Pulmonary artery endothelial cell (primary cell): ENCODE measurements around the gene CDC42BPB. TPM values are rescaled to one million over a fixed set of nuclear protein-coding genes. Genes with fewer than 3 reads are reported as not detected.

ENCODE experiments used
- DNase-seq: peaks from one replicate; pipeline ENCODE4 v3.0.0-alpha.2; 2011; ENCODE audit warnings: low read depth, low spot score
- total RNA-seq: library from RNA; depleted of rRNA; stranded (reverse); fragments of >200 nt; gene quantifications from 2 replicates; pipeline ENCODE4 v1.2.3, GENCODE V29; 2014

The CDC42BPB gene
- 113 and 121 TPM in 2 replicates for total RNA-seq

- DNase-seq: peak; percentile 60
Measured at GRCh38 chr14:103057372-103058163, at the start of gene CDC42BPB. CDC42BPB (minus strand) TSS chr14:103057549; CDS start chr14:103057173, 376 bp downstream.

GRCh38 chr14:103105580-103106150, 48.3 kb upstream of the CDC42BPB start:
- DNase-seq: no peak

- no peak for DNase-seq
Measured at GRCh38 chr14:103104654-103105452, 47.5 kb upstream of the CDC42BPB start.

- DNase-seq: no peak
Measured at GRCh38 chr14:103104389-103104653, 47.0 kb upstream of the CDC42BPB start.

GRCh38 chr14:103103461-103104388, 46.4 kb upstream of the CDC42BPB start:
- DNase-seq: no peak

- no peak for DNase-seq
Measured at GRCh38 chr14:103102689-103103260, 45.4 kb upstream of the CDC42BPB start.

- no peak for DNase-seq
Measured at GRCh38 chr14:103101963-103102688, 44.8 kb upstream of the CDC42BPB start.

GRCh38 chr14:103101257-103101962, 44.1 kb upstream of the CDC42BPB start:
- no peak for DNase-seq

GRCh38 chr14:103100281-103101121, 43.2 kb upstream of the CDC42BPB start:
- no peak for DNase-seq

- no peak for DNase-seq
Measured at GRCh38 chr14:103099733-103100280, 42.5 kb upstream of the CDC42BPB start.

- no peak for DNase-seq
Measured at GRCh38 chr14:103099081-103099732, 41.9 kb upstream of the CDC42BPB start.

GRCh38 chr14:103097994-103098957, 40.9 kb upstream of the CDC42BPB start:
- no peak for DNase-seq

GRCh38 chr14:103097244-103097993, 40.1 kb upstream of the CDC42BPB start:
- DNase-seq: no peak

GRCh38 chr14:103096387-103096786, 39.0 kb upstream of the CDC42BPB start:
- no peak for DNase-seq

- DNase-seq: no peak
Measured at GRCh38 chr14:103095210-103095778, 37.9 kb upstream of the CDC42BPB start.
